ENCODE measurements around the gene JPH2.
"Not testable (repeated sequence)": the region's sequence is repeated elsewhere in the genome, so short reads cannot be mapped to it uniquely, and the experiment has no call there.

JPH2 gene

GRCh38 chr20:44159125-44159524 lies 27.9 kb downstream of the JPH2 start:
- DNase-seq (ENCODE audit: low read depth in 2 of 2), result no peak

DNA sequence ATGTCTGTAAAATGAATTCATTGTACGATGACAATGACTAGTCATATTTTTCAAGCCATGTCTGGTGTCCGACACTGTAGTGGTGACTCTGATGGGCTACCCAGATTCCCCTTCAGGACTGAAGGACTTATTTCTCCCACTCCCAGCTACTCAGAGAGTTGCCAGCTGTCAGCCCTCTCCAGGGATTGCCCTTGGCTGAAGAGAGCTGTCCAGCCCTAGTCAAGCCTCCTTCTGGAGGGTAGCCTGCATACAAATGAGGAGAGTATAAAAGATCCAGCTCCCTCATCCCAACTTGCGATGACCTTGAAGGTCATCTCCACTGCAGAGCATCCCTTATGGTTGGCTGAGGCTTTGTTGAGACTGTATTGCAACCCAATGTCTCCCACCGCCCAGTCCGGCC lies 29.9 kb downstream of the JPH2 start:
- no peak for DNase-seq (ENCODE audit: low read depth in 2 of 2)

GRCh38 chr20:44154521-44155001 lies 32.4 kb downstream of the JPH2 start:
- DNase-seq (ENCODE audit: low read depth in 2 of 2), result no peak

DNA sequence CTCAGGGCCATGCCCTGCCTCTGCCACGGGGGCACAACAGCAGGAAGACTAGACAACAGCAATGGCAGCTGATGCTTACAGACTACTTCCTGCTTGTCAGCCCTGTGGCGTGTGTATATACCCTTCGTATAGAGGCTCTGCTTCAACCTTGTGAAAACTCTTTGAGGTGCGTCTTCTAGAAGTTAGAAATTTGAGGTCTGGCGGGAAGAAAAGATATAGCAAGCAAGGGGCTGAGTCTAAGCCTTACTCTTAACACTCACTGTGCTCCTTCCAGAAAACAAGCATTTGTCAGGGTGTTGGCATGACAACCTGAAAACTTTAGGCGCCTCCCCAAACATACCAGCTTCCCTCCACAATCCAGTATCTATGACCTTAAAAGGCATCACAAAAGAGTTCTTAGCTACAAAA lies 33.3 kb downstream of the JPH2 start:
- no peak for DNase-seq (ENCODE audit: low read depth in 2 of 2)

DNA sequence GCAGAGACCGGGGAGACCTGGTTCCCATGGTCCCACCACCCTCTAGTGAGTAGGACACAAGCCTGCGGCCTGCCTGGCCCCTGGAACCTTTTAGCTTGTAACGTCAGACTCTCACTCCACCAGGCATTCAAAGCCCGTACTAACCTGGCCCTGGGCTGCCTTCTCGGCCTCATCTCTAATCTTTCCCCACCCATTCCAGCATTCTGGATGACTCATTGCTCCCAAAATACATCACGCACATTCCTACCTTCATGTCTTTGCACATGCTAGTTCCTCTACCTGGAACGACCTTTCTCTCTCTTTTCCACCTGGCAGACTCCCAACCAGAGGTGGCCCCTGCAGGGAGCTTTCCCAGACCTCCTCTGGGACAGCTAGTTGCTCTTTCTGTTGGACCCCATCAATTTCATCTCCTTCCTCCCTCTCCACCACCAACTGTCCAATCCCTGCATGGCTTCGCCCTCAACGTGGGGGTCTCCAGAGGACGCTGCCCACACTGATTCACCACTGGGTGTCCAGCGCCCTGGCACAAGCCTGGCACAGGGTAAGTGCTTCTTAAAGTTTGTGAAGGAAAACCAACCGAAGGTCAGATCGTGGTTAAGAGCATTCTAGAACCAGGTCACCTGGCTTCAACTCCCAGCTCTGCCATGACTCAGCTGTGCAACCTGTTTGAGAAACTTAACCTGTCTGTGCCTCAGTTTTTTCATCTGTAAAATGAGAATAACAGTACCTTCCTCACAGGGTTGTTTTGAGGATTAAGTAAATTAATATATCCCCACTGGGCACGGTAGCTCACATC lies 35.2 kb downstream of the JPH2 start:
- no peak for DNase-seq (ENCODE audit: low read depth in 2 of 2)

GRCh38 chr20:44146272-44146671 lies 40.7 kb downstream of the JPH2 start:
- DNase-seq (ENCODE audit: low read depth in 2 of 2), result no peak

GRCh38 chr20:44145131-44145775 lies 41.7 kb downstream of the JPH2 start:
- DNase-seq (ENCODE audit: low read depth in 2 of 2), result no peak

- DNase-seq (ENCODE audit: low read depth in 2 of 2), result no peak
Observed at GRCh38 chr20:44143936-44144335, 43.1 kb downstream of the JPH2 start.

GRCh38 chr20:44142413-44142812 lies 44.6 kb downstream of the JPH2 start:
- no peak for DNase-seq (ENCODE audit: low read depth in 2 of 2)

- no peak for DNase-seq (ENCODE audit: low read depth in 2 of 2)
Observed at GRCh38 chr20:44141873-44142272, 45.1 kb downstream of the JPH2 start.

- DNase-seq (ENCODE audit: low read depth in 2 of 2), result no peak
Observed at GRCh38 chr20:44138867-44139266, 48.1 kb downstream of the JPH2 start.

GRCh38 chr20:44137266-44137801 lies 49.7 kb downstream of the JPH2 start:
- no peak for DNase-seq (ENCODE audit: low read depth in 2 of 2)

- no peak for DNase-seq (ENCODE audit: low read depth in 2 of 2)
Observed at GRCh38 chr20:44136579-44137265, 50.3 kb downstream of the JPH2 start.

DNA sequence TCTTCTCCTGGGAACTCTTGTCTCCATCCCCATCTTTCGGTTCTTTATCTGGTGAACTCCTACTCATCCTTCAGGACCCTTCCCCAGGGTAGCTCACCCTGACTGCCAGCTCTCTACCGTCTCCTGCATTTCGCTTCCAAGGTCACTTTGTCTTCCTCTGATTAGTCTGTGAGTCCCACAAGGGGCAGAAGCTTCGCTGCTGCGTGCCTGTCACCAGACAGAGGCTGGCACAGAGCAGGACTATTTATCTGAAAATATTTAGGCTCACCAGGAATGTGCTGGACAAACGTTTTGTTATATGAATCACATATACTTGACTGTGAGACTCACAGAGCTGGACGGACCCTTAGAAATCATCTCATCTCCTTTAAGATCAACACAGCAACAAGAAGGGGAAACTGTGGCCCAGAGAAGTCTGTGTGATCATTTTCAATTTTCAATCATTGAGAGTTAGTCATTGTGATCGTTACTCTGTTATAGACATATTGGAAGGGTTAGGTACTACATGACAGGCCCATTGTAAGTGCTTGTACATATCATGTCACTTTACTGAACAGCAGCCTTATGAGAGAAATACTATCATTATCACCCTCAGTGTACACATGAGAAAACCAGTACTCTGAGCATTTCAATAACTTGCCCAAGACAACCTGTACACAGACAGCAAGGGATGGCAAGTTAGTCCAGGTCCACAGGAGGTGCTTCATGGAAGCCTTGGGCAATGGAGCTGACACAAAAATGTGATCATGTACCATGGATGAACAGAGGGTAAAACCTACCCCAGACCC lies 51.4 kb downstream of the JPH2 start:
- no peak for DNase-seq (ENCODE audit: low read depth in 2 of 2)

- no peak for DNase-seq (ENCODE audit: low read depth in 2 of 2)
Observed at GRCh38 chr20:44135012-44135412, 52.0 kb downstream of the JPH2 start.

GRCh38 chr20:44133424-44133823 lies 53.6 kb downstream of the JPH2 start:
- no peak for DNase-seq (ENCODE audit: low read depth in 2 of 2)

- no peak for DNase-seq (ENCODE audit: low read depth in 2 of 2)
Observed at GRCh38 chr20:44131704-44132103, 55.3 kb downstream of the JPH2 start.

DNA sequence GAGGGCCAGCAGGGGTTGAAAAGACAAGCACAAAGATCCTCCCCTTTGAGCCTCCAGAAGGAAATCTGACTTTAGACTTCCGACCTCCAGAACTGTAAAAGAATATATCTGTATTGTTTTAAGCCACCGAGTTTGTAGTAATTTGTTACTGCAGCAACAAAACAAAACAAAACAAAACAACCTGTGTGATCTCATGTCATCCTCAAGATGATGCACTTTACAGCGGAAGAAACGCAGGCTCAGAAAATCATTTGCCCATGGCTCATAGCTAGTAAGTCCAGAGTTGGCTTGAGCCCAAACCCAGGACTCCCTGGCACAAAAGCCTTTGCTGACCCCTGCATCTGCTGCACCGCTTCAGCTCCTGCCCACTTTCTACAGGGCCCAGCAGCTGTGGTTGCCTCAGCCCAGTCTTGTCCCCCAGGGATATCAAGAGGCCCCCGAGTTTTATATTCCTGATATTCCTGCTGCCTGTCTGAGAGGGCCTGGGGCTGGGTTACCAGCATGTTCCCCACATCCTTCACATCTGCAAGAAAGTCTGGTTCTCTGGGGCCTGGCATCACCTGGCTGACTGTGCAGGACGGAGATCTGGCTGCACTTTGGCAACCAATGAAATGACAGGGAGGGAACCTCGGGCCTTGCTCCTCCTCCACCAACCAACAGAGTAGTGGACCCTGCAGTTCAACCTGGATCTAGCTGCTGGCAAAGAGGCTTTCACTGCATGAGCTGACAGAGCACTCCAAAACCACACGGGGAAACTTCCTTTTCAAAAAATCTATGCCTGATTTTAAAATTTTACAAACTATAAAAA lies 56.9 kb downstream of the JPH2 start:
- DNase-seq (ENCODE audit: low read depth in 2 of 2), result no peak

GRCh38 chr20:44129300-44129699 lies 57.7 kb downstream of the JPH2 start:
- not testable (repeated sequence) for DNase-seq (ENCODE audit: low read depth in 2 of 2)

- no peak for DNase-seq (ENCODE audit: low read depth in 2 of 2)
Observed at GRCh38 chr20:44126445-44126844, 60.5 kb downstream of the JPH2 start.

All from stimulated activated CD8-positive, alpha-beta memory T cell treated with anti-CD3 and anti-CD28 coated beads, Interleukin-2, amount 100 ng/mL, for 1 hour (primary cell).